ENCODE measurements around the gene CHKB.
"Not testable (repeated sequence)": the region's sequence is repeated elsewhere in the genome, so short reads cannot be mapped to it uniquely, and the experiment has no call there.

CHKB gene

GRCh38 chr22:50612168-50612527, 29.5 kb upstream of the CHKB start:
- DNase-seq (ENCODE audit: low read depth), result no peak

- no peak for DNase-seq (ENCODE audit: low read depth)
Measured at GRCh38 chr22:50611341-50612060, 28.9 kb upstream of the CHKB start.

GRCh38 chr22:50610581-50610980, 27.9 kb upstream of the CHKB start:
- no peak for DNase-seq (ENCODE audit: low read depth)

- no peak for DNase-seq (ENCODE audit: low read depth)
Measured at GRCh38 chr22:50610041-50610451, 27.4 kb upstream of the CHKB start.

- no peak for DNase-seq (ENCODE audit: low read depth)
Measured at GRCh38 chr22:50609599-50609998, 26.9 kb upstream of the CHKB start.

- no peak for DNase-seq (ENCODE audit: low read depth)
Measured at GRCh38 chr22:50608996-50609395, 26.3 kb upstream of the CHKB start.

GRCh38 chr22:50608058-50608840, 25.6 kb upstream of the CHKB start:
- not testable (repeated sequence) for DNase-seq (ENCODE audit: low read depth)

GRCh38 chr22:50607659-50608020, 25.0 kb upstream of the CHKB start:
- DNase-seq (ENCODE audit: low read depth), result no peak

GRCh38 chr22:50606946-50607658, 24.5 kb upstream of the CHKB start:
- DNase-seq (ENCODE audit: low read depth), result no peak

GRCh38 chr22:50606165-50606945, 23.7 kb upstream of the CHKB start:
- DNase-seq (ENCODE audit: low read depth), result no peak

- DNase-seq (ENCODE audit: low read depth), result no peak
Measured at GRCh38 chr22:50605613-50606074, 23.0 kb upstream of the CHKB start.

GRCh38 chr22:50605002-50605612, 22.5 kb upstream of the CHKB start:
- DNase-seq (ENCODE audit: low read depth), result no peak

- DNase-seq (ENCODE audit: low read depth), result no peak
Measured at GRCh38 chr22:50604256-50605001, 21.8 kb upstream of the CHKB start.

GRCh38 chr22:50603511-50604255, 21.0 kb upstream of the CHKB start:
- DNase-seq (ENCODE audit: low read depth), result no peak

GRCh38 chr22:50602338-50602700, 19.7 kb upstream of the CHKB start:
- no peak for DNase-seq (ENCODE audit: low read depth)

GRCh38 chr22:50601669-50602337, 19.2 kb upstream of the CHKB start:
- DNase-seq (ENCODE audit: low read depth), result no peak

GRCh38 chr22:50600967-50601668, 18.5 kb upstream of the CHKB start:
- no peak for DNase-seq (ENCODE audit: low read depth)

- DNase-seq (ENCODE audit: low read depth), result no peak
Measured at GRCh38 chr22:50600538-50600937, 17.9 kb upstream of the CHKB start, which contains the start of gene MAPK8IP2. TSS of gene MAPK8IP2 (plus strand) at chr22:50600793. CDS start at chr22:50600819, 26 bp downstream.
